Measurements from ENCODE around the gene PDZD2. TPM values are rescaled to one million over a fixed set of nuclear protein-coding genes. Genes with fewer than 3 reads are reported as not detected.

The PDZD2 gene
- polyA plus RNA-seq, 3 donors, result 0.10 TPM; not detected in 2

DNA sequence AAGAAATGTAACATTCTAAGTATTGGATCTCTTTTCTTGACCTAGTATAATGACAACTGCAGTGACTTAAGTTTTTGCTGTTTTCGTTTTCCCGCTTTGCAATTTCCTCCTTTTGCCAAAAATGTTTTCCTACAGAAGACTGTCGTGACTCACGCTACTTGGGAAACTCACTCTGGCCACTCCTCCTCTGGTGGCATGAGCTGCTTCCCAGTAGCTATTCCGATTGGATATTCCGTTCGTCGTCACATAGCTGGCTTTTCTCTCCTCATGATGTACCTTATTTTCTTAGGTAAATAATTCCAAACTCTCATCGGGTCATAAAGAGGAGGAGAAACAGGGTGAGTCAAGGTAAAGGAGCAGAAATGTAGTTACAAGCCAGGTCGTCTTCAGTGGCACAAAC is 470.3 kb downstream of the PDZD2 start:
- TF ChIP-seq, protein P1, sequence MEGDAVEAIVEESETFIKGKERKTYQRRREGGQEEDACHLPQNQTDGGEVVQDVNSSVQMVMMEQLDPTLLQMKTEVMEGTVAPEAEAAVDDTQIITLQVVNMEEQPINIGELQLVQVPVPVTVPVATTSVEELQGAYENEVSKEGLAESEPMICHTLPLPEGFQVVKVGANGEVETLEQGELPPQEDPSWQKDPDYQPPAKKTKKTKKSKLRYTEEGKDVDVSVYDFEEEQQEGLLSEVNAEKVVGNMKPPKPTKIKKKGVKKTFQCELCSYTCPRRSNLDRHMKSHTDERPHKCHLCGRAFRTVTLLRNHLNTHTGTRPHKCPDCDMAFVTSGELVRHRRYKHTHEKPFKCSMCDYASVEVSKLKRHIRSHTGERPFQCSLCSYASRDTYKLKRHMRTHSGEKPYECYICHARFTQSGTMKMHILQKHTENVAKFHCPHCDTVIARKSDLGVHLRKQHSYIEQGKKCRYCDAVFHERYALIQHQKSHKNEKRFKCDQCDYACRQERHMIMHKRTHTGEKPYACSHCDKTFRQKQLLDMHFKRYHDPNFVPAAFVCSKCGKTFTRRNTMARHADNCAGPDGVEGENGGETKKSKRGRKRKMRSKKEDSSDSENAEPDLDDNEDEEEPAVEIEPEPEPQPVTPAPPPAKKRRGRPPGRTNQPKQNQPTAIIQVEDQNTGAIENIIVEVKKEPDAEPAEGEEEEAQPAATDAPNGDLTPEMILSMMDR (IDR thresholded peaks at IDR 0.05), result no peak
- H3K36me3 Mint-ChIP-seq, result peaks cover 69 to 84% of the 10 kb centered on the region in 2 donors
- intact Hi-C loops (cut with micrococcal nuclease), result no loop called here

DNA sequence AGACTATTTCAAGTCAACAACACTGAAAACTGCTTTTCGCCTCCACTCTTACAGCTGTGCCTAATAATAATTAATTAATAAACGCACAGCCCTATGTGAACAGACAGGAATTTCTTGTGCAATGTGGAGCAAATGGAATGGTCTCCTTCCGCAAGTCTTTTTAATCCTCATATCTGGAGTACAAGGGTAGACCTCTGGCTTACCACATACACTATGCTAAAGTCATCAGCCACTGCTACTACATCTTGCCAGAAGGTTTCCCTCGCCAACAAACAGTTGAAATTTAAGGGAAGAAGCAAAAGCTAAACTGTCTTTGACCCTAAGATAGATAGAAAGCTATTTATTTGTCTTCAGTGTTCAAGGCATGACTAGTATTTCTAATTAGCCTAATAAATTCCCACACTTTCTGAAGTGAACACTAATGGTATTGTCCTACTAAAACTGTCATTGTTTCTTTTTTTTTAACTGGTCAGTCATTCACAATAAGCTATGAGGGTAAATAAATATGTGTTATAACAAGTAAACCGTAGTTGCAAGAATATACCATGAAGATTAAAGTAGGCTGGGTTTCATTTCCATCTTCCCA is 471.3 kb downstream of the PDZD2 start:
- WGBS (ENCODE audit: insufficient coverage), result no CpG with 5 or more reads among the region's 5 CpGs
- no peaks in the 10 kb centered on the region for H3K27me3 Mint-ChIP-seq (ENCODE audit: low read depth in 3 of 3)
- no peaks in the 10 kb centered on the region for H3K9me3 ChIP-seq (replicated peaks in 1 of 2; ENCODE audit: control insufficient read depth in 1 of 2, insufficient read depth in 1 of 2, low read length in 2 of 2)
- H3K27me3 ChIP-seq (ENCODE audit: control insufficient read depth in 2 of 2, insufficient read depth in 2 of 2, low read length in 2 of 2), result no peaks in the 10 kb centered on the region
- no peak overlapping the region for H3K4me3 ChIP-seq (replicated peaks in 1 of 3; ENCODE audit: low read depth in 2 of 3, low read length in 3 of 3)
- no peaks in the 10 kb centered on the region for H3K9me3 Mint-ChIP-seq
- TF ChIP-seq, protein P1 (IDR thresholded peaks at IDR 0.05), result no peak
- no peak overlapping the region for H3K9ac ChIP-seq (ENCODE audit: insufficient read depth, low read length, poor library complexity, severe bottlenecking)
- H3K4me2 ChIP-seq (replicated peaks; ENCODE audit: extremely low read depth, low read length, poor library complexity, severe bottlenecking), result no peak overlapping the region
- H2AFZ ChIP-seq (ENCODE audit: insufficient read depth, low read depth, low read length, poor library complexity, severe bottlenecking), result no peak overlapping the region
- no peaks in the 10 kb centered on the region for H3K4me1 ChIP-seq (ENCODE audit: control insufficient read depth in 1 of 2, insufficient read depth in 2 of 2, low read length in 2 of 2)
- peaks cover 70 to 86% of the 10 kb centered on the region in 2 donors for H3K36me3 Mint-ChIP-seq
- DNase-seq, result no peak
- H3K36me3 ChIP-seq (replicated peaks in 1 of 2; ENCODE audit: control insufficient read depth in 1 of 2, insufficient read depth in 2 of 2, low read length in 2 of 2), result peaks cover 76 to 92% of the 10 kb centered on the region in 2 donors
- no peak overlapping the region for H3K27ac ChIP-seq (ENCODE audit: low read depth in 1 of 2, low read length in 2 of 2)
- H4K20me1 ChIP-seq (ENCODE audit: insufficient read depth, low read length), result peaks cover 21% of the 10 kb centered on the region
- no peak overlapping the region for H3K27ac Mint-ChIP-seq
- peaks cover 5% of the 10 kb centered on the region for H3K79me2 ChIP-seq (ENCODE audit: insufficient read depth, low read length)
- intact Hi-C loops (cut with micrococcal nuclease), result no loop called here
- no peak overlapping the region for H3K4me3 Mint-ChIP-seq
- no peaks in the 10 kb centered on the region for H3K4me1 Mint-ChIP-seq

More for the DNA sequence above, 470.3 kb downstream of the PDZD2 start:
- no peaks in the 10 kb centered on the region for H3K27me3 ChIP-seq (ENCODE audit: control insufficient read depth in 2 of 2, insufficient read depth in 2 of 2, low read length in 2 of 2)
- H3K4me2 ChIP-seq (replicated peaks; ENCODE audit: extremely low read depth, low read length, poor library complexity, severe bottlenecking), result no peak overlapping the region
- peaks cover 18% of the 10 kb centered on the region for H4K20me1 ChIP-seq (ENCODE audit: insufficient read depth, low read length)
- H3K4me3 ChIP-seq (replicated peaks in 1 of 3; ENCODE audit: low read depth in 2 of 3, low read length in 3 of 3), result no peak overlapping the region
- no peak overlapping the region for H3K27ac ChIP-seq (ENCODE audit: low read depth in 1 of 2, low read length in 2 of 2)
- Mint-ChIP-seq H3K9me3 (no peaks in the 10 kb centered on the region), H3K27ac (no peak overlapping the region), H3K27me3 (ENCODE audit: low read depth in 3 of 3) (no peaks in the 10 kb centered on the region), H3K4me3 (no peak overlapping the region), H3K4me1 (no peaks in the 10 kb centered on the region)
- H3K9ac ChIP-seq (ENCODE audit: insufficient read depth, low read length, poor library complexity, severe bottlenecking), result no peak overlapping the region
- H3K36me3 ChIP-seq (replicated peaks in 1 of 2; ENCODE audit: control insufficient read depth in 1 of 2, insufficient read depth in 2 of 2, low read length in 2 of 2), result peaks cover 81 to 98% of the 10 kb centered on the region in 2 donors
- no peaks in the 10 kb centered on the region for H3K4me1 ChIP-seq (ENCODE audit: control insufficient read depth in 1 of 2, insufficient read depth in 2 of 2, low read length in 2 of 2)
- peaks cover 5% of the 10 kb centered on the region for H3K79me2 ChIP-seq (ENCODE audit: insufficient read depth, low read length)
- 90% methylated on average over 4 of the region's 10 CpGs for WGBS (ENCODE audit: insufficient coverage)
- no peak overlapping the region for H2AFZ ChIP-seq (ENCODE audit: insufficient read depth, low read depth, low read length, poor library complexity, severe bottlenecking)
- no peak for DNase-seq
- no peaks in the 10 kb centered on the region for H3K9me3 ChIP-seq (replicated peaks in 1 of 2; ENCODE audit: control insufficient read depth in 1 of 2, insufficient read depth in 1 of 2, low read length in 2 of 2)

Data from CD14-positive monocyte (primary cell).